Mesenteric fat pad (tissue), 1 donor: ENCODE results near the gene GSDME. TPM values are rescaled to one million over a fixed set of nuclear protein-coding genes. Genes with fewer than 3 reads are reported as not detected.

Experiments
- DNase-seq: peaks from one replicate; pipeline ENCODE4 v3.0.0-alpha.2; 2020; ENCODE audit warnings: low spot score
- total RNA-seq: library from RNA; stranded (reverse); fragmentation: NEBNext Ultra II Directional; extraction: Animal tissue kit (Norgen Biotek cat#: 25700); gene quantifications from one replicate; pipeline ENCODE4 v1.2.1, GENCODE V29; 2021
- donor health status: DM: yes; HTN: yes; CAD: no.

Gene GSDME
- total RNA-seq, 1 donor from 2014 or later, result 12.9 TPM

- no peak for DNase-seq
Measured at GRCh38 chr7:24773646-24774045, 16.4 kb upstream of the GSDME start.

GRCh38 chr7:24769851-24770250 is 12.6 kb upstream of the GSDME start:
- no peak for DNase-seq

- no peak for DNase-seq
Measured at GRCh38 chr7:24769014-24769830, 12.0 kb upstream of the GSDME start.

GRCh38 chr7:24767878-24768569 is 10.8 kb upstream of the GSDME start:
- no peak for DNase-seq

GRCh38 chr7:24764972-24765744 is 7.9 kb upstream of the GSDME start:
- DNase-seq, result no peak

GRCh38 chr7:24764011-24764410 is 6.7 kb upstream of the GSDME start:
- no peak for DNase-seq

- DNase-seq, result no peak
Measured at GRCh38 chr7:24763303-24763901, 6.1 kb upstream of the GSDME start.

GRCh38 chr7:24762771-24763170 is 5.5 kb upstream of the GSDME start:
- DNase-seq, result no peak

- no peak for DNase-seq
Measured at GRCh38 chr7:24760968-24761367, 3.7 kb upstream of the GSDME start.

GRCh38 chr7:24756545-24757352 is 515 bp downstream of the GSDME start:
- DNase-seq, result no peak

- no peak for DNase-seq
Measured at GRCh38 chr7:24755541-24756407, 1.5 kb downstream of the GSDME start.

- DNase-seq, result no peak
Measured at GRCh38 chr7:24754906-24755506, 2.3 kb downstream of the GSDME start.

- DNase-seq, result no peak
Measured at GRCh38 chr7:24752073-24752800, 5.0 kb downstream of the GSDME start.

GRCh38 chr7:24751484-24751883 is 5.8 kb downstream of the GSDME start:
- DNase-seq, result no peak

GRCh38 chr7:24750441-24751055 is 6.7 kb downstream of the GSDME start:
- no peak for DNase-seq

GRCh38 chr7:24748521-24748920 is 8.7 kb downstream of the GSDME start:
- DNase-seq, result no peak

GRCh38 chr7:24745355-24745754 is 11.9 kb downstream of the GSDME start:
- DNase-seq, result no peak

- DNase-seq, result no peak
Measured at GRCh38 chr7:24743471-24743870, 13.8 kb downstream of the GSDME start.
